Measurements from ENCODE around the gene RAB36.

DNA sequence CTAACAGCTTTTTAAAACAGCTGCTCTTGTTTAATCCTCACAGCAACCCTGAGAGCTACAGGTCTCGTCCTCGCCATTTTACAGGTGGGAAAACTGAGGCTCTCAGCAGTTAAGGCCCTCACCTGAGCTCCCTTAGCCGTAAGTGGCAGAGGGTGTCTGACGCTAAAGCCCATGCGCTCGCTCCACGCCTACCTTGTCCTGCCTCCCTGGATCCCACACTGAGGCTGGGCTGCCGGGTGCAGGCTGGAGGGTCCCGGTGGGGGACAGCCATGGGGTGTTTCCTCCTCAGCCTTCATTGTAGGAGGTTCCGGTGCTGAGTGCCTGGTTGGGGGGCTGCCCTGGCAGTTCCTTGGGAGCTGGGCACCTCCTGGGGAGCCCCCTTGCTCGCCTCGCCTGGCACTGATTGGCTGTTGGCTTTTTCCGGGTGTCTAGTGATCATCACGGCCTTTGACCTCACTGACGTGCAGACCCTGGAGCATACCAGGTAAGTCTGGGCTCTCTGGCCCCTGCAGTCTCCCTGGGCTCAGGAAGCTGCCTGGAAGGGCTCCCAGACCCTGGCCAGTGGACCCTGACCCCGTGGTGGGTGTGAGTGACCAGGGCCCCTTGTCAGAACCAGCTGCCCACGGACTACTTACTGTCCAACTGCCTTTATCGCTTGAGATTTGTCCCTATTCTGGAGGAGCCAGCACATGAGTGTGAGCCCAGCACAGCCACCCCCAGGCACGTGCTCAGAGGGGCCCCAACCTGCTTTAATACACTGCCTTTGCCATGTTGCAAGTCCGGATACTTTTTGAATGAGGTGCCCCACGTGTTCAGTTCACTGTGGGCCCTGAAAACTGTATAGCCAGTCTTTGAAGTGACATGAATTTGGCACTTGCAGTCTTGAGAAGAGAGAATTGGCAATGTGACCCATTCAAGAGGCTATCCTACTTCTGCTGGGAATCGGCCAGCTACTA is 12.6 kb downstream of the RAB36 start:
- TF ChIP-seq, protein P1, sequence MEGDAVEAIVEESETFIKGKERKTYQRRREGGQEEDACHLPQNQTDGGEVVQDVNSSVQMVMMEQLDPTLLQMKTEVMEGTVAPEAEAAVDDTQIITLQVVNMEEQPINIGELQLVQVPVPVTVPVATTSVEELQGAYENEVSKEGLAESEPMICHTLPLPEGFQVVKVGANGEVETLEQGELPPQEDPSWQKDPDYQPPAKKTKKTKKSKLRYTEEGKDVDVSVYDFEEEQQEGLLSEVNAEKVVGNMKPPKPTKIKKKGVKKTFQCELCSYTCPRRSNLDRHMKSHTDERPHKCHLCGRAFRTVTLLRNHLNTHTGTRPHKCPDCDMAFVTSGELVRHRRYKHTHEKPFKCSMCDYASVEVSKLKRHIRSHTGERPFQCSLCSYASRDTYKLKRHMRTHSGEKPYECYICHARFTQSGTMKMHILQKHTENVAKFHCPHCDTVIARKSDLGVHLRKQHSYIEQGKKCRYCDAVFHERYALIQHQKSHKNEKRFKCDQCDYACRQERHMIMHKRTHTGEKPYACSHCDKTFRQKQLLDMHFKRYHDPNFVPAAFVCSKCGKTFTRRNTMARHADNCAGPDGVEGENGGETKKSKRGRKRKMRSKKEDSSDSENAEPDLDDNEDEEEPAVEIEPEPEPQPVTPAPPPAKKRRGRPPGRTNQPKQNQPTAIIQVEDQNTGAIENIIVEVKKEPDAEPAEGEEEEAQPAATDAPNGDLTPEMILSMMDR (IDR thresholded peaks at IDR 0.05): no peak
- no peak for TF ChIP-seq POLR2A (IDR thresholded peaks at IDR 0.05)
